Stimulated activated CD8-positive, alpha-beta memory T cell treated with anti-CD3 and anti-CD28 coated beads, Interleukin-2, amount 100 ng/mL, for 1 hour (primary cell): ENCODE measurements around the gene EDAR.

ENCODE experiments used
- DNase-seq, 2 donors: peaks; one replicate each; pipeline ENCODE4 v3.0.0-alpha.2; 2020; ENCODE audit warnings: low read depth in 2 of 2

The EDAR gene

GRCh38 chr2:108924580-108925251 lies 64.3 kb downstream of the EDAR start:
- DNase-seq: no peak

GRCh38 chr2:108923736-108924579 lies 65.1 kb downstream of the EDAR start:
- no peak for DNase-seq

- no peak for DNase-seq
Measured at GRCh38 chr2:108923019-108923700, 65.9 kb downstream of the EDAR start.

- no peak for DNase-seq
Measured at GRCh38 chr2:108922141-108922915, 66.7 kb downstream of the EDAR start.

GRCh38 chr2:108921096-108922030 lies 67.7 kb downstream of the EDAR start:
- no peak for DNase-seq

GRCh38 chr2:108920686-108921085 lies 68.3 kb downstream of the EDAR start:
- no peak for DNase-seq

- DNase-seq: no peak
Measured at GRCh38 chr2:108919571-108920373, 69.2 kb downstream of the EDAR start.

GRCh38 chr2:108918941-108919341 lies 70.1 kb downstream of the EDAR start:
- DNase-seq: no peak

GRCh38 chr2:108918156-108918874 lies 70.7 kb downstream of the EDAR start:
- DNase-seq: no peak

- DNase-seq: no peak
Measured at GRCh38 chr2:108917526-108917925, 71.5 kb downstream of the EDAR start.

- no peak for DNase-seq
Measured at GRCh38 chr2:108916796-108917421, 72.1 kb downstream of the EDAR start.

GRCh38 chr2:108916122-108916795 lies 72.8 kb downstream of the EDAR start:
- DNase-seq: no peak

- DNase-seq: no peak
Measured at GRCh38 chr2:108912629-108912902, 76.5 kb downstream of the EDAR start.

- DNase-seq: no peak
Measured at GRCh38 chr2:108911807-108912628, 77.0 kb downstream of the EDAR start.

- DNase-seq: no peak
Measured at GRCh38 chr2:108911401-108911800, 77.6 kb downstream of the EDAR start.

GRCh38 chr2:108910541-108911396 lies 78.3 kb downstream of the EDAR start:
- no peak for DNase-seq

GRCh38 chr2:108910011-108910431 lies 79.0 kb downstream of the EDAR start:
- no peak for DNase-seq
